NB4 (cell line): ENCODE results near the gene PTGR1.

Experiments
- DNase-seq: peaks from one replicate; pipeline ENCODE4 v3.0.0; 2010; ENCODE audit warnings: low read depth
- H3K4me3 ChIP-seq: one replicate; pipeline ENCODE4 v1.5.1; 2011; ENCODE audit warnings: mild to moderate bottlenecking, low read depth, low read length, moderate library complexity
- CTCF ChIP-seq: IDR thresholded peaks from one replicate; pipeline ENCODE4 v1.5.1; 2012; ENCODE audit warnings: low read depth, low read length
- MAX ChIP-seq: IDR thresholded peaks from 2 replicates; pipeline ENCODE4 v1.6.1; 2011; ENCODE audit warnings: low read depth, low read length
- MYC ChIP-seq: IDR thresholded peaks from 2 replicates; pipeline ENCODE4 v1.6.1; 2011; ENCODE audit warnings: low read depth, low read length
- POLR2A ChIP-seq: IDR thresholded peaks from 2 replicates; pipeline ENCODE4 v1.6.1; 2011; ENCODE audit warnings: mild to moderate bottlenecking; ENCODE audit not compliant: insufficient read length; ENCODE audit errors: extremely low read depth

The PTGR1 gene

GRCh38 chr9:111644195-111644772 is 44.8 kb upstream of the PTGR1 start:
- DNase-seq, result no peak
- no peak overlapping the region for H3K4me3 ChIP-seq
- no peak for TF ChIP-seq MYC
- TF ChIP-seq POLR2A, result no peak
- no peak for TF ChIP-seq CTCF
- TF ChIP-seq MAX, result no peak

- DNase-seq, result no peak
- H3K4me3 ChIP-seq, result no peak overlapping the region
- TF ChIP-seq MYC (no peak), POLR2A (no peak), CTCF (no peak), MAX (no peak)
Measured at GRCh38 chr9:111637421-111637950, 38.0 kb upstream of the PTGR1 start.

- DNase-seq, result no peak
- no peak for TF ChIP-seq MAX
- no peak for TF ChIP-seq MYC
- no peak for TF ChIP-seq CTCF
- no peak for TF ChIP-seq POLR2A
- H3K4me3 ChIP-seq, result no peak overlapping the region
Measured at GRCh38 chr9:111634860-111635259, 35.4 kb upstream of the PTGR1 start.

- DNase-seq, result no peak
- H3K4me3 ChIP-seq, result no peak overlapping the region
- TF ChIP-seq MYC (no peak), MAX (no peak), CTCF (no peak), POLR2A (no peak)
Measured at GRCh38 chr9:111633389-111633736, 33.9 kb upstream of the PTGR1 start.

GRCh38 chr9:111632695-111633388 is 33.4 kb upstream of the PTGR1 start:
- no peak for DNase-seq
- peak overlapping the region; percentile 87 for H3K4me3 ChIP-seq
- TF ChIP-seq MAX (no peak), POLR2A (no peak), CTCF (no peak), MYC (no peak)
